Suprapubic skin (tissue), 4 donors: Measurements from ENCODE around the gene RPS19BP1. TPM values are rescaled to one million over a fixed set of nuclear protein-coding genes. Genes with fewer than 3 reads are reported as not detected.

Experiments used
- DNase-seq, 2 donors: peaks; one replicate each; pipeline ENCODE4 v3.0.0-alpha.2; 2019; ENCODE audit warnings: low spot score in 2 of 2
- H3K27ac ChIP-seq: fragments of 200-600 bp; sonication (generic); one replicate; pipeline ENCODE4 v1.5.1; 2019
- H3K27me3 ChIP-seq: fragments of 200-600 bp; sonication (generic); one replicate; pipeline ENCODE4 v1.5.1; 2019
- H3K36me3 ChIP-seq: fragments of 200-600 bp; sonication (generic); one replicate; pipeline ENCODE4 v1.5.1; 2019
- H3K4me1 ChIP-seq: fragments of 200-600 bp; sonication (generic); one replicate; pipeline ENCODE4 v1.5.1; 2019
- H3K4me3 ChIP-seq: fragments of 200-600 bp; sonication (generic); one replicate; pipeline ENCODE4 v1.5.1; 2019; ENCODE audit warnings: mild to moderate bottlenecking
- H3K9me3 ChIP-seq: fragments of 200-600 bp; sonication (generic); one replicate; pipeline ENCODE4 v1.5.1; 2019
- CTCF ChIP-seq, 2 donors: fragments of 200-600 bp in 1 of 2; fragments of 450-650 bp in 1 of 2; sonication (generic) in 1 of 2; IDR thresholded peaks; one replicate each; pipeline ENCODE4 v1.5.1; 2016 to 2019; ENCODE audit warnings: antibody characterized with exemption in 2 of 2, mild to moderate bottlenecking in 1 of 2, moderate library complexity in 1 of 2
- EP300 ChIP-seq: sonication (generic); formaldehyde crosslinking; IDR thresholded peaks from one replicate; pipeline ENCODE4 v1.6.1; 2017; ENCODE audit warnings: antibody characterized with exemption
- POLR2A ChIP-seq, 2 donors: fragments of 450-650 bp; IDR thresholded peaks; one replicate each; pipeline ENCODE4 v1.6.1; 2017; ENCODE audit warnings: antibody characterized with exemption in 2 of 2, mild to moderate bottlenecking in 2 of 2, moderate library complexity in 2 of 2
- POLR2AphosphoS5 ChIP-seq, 3 donors: sonication (generic); formaldehyde crosslinking; IDR thresholded peaks; one replicate each; pipeline ENCODE4 v1.6.1; 2017; ENCODE audit warnings: antibody characterized with exemption in 3 of 3
- WGBS: methylation state at CpG from one replicate; pipeline ENCODE4 v1.1.5; 2018; 5-methylcytosine and 5-hydroxymethylcytosine counted together
- total RNA-seq, 4 donors: library from RNA; depleted of rRNA; stranded (reverse); fragments of >200 nt; gene quantifications; one replicate each; pipeline ENCODE4 v1.1.0, GENCODE V29; 2016

The RPS19BP1 gene
- total RNA-seq, 4 donors from 2014 or later = 61.2 to 89.5 (median 80.6) TPM

- TF ChIP-seq POLR2A (IDR thresholded peaks at IDR 0.05) (no peak), POLR2AphosphoS5 (IDR thresholded peaks at IDR 0.05) (no peak), CTCF (IDR thresholded peaks at IDR 0.05) (no peak)
- DNase-seq = no peak
Measured at GRCh38 chr22:39565414-39565944, 32.9 kb upstream of the RPS19BP1 start.

GRCh38 chr22:39563571-39564428 lies 31.3 kb upstream of the RPS19BP1 start:
- TF ChIP-seq POLR2AphosphoS5 (IDR thresholded peaks at IDR 0.05) (no peak), CTCF (IDR thresholded peaks at IDR 0.05) (no peak), EP300 (no peak), POLR2A (IDR thresholded peaks at IDR 0.05) (no peak)
- DNase-seq = no peak
- H3K4me3 ChIP-seq = no peak overlapping the region
- no peaks in the 10 kb centered on the region for H3K36me3 ChIP-seq
- H3K9me3 ChIP-seq = no peaks in the 10 kb centered on the region
- WGBS = 80% methylated on average over 7 of the region's 7 CpGs
- H3K27me3 ChIP-seq = peaks cover 26% of the 10 kb centered on the region
- no peaks in the 10 kb centered on the region for H3K4me1 ChIP-seq
- no peak overlapping the region for H3K27ac ChIP-seq

More at GRCh38 chr22:39565414-39565944, 32.9 kb upstream of the RPS19BP1 start:
- H3K4me3 ChIP-seq = no peak overlapping the region
- H3K36me3 ChIP-seq = no peaks in the 10 kb centered on the region
- H3K9me3 ChIP-seq = no peaks in the 10 kb centered on the region
- H3K27me3 ChIP-seq = peaks cover 11% of the 10 kb centered on the region
- H3K4me1 ChIP-seq = no peaks in the 10 kb centered on the region
- H3K27ac ChIP-seq = no peak overlapping the region
- 95% methylated on average over 5 of the region's 5 CpGs for WGBS

DNA sequence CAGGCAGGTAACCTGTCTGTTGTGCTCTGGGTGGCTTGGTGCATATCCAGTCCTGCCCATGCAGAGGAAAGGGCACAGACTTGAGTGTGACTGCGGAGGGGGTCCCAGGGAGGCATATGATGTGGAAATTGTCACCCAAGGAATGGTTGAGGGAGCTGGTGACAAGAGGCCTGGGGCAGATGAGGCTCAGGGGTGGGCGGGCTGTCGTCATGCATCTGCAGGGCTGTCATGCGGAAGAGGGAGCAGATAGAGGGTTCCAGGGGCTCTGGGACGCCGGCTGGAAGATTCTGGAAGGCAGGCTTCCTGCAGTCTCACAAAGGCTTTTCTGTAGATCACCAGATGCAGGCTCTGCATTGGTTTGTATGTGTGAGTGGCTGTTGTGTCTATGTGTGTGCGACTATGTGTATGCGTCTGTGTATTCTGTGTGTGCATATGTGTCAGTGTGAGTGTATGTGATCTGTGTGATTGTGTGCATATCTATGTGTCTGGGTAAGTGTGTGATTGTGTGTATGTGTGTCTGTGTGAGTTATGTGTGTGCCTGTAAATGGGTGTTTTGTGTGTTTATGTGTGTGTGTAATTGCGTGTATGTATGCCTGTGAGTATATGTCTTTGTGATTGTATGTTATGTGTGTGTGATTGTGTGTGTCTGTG lies 30.4 kb upstream of the RPS19BP1 start:
- H3K27ac ChIP-seq = no peak overlapping the region
- no peak overlapping the region for H3K4me3 ChIP-seq
- peaks cover 7% of the 10 kb centered on the region for H3K4me1 ChIP-seq
- no peak for DNase-seq
- H3K36me3 ChIP-seq = no peaks in the 10 kb centered on the region
- peaks cover 35% of the 10 kb centered on the region for H3K27me3 ChIP-seq
- TF ChIP-seq POLR2A (IDR thresholded peaks at IDR 0.05) = no peak
- no peak for TF ChIP-seq POLR2AphosphoS5 (IDR thresholded peaks at IDR 0.05)
- no peak for TF ChIP-seq CTCF (IDR thresholded peaks at IDR 0.05)
- no peak for TF ChIP-seq EP300
- no peaks in the 10 kb centered on the region for H3K9me3 ChIP-seq
- 85% methylated on average over 9 of the region's 9 CpGs for WGBS

- DNase-seq = no peak
- H3K4me3 ChIP-seq = no peak overlapping the region
- H3K27ac ChIP-seq = no peak overlapping the region
- H3K36me3 ChIP-seq = no peaks in the 10 kb centered on the region
- peaks cover 52% of the 10 kb centered on the region for H3K27me3 ChIP-seq
- 28% methylated on average over 4 of the region's 6 CpGs for WGBS
- no peaks in the 10 kb centered on the region for H3K9me3 ChIP-seq
- peaks cover 16% of the 10 kb centered on the region for H3K4me1 ChIP-seq
- TF ChIP-seq POLR2AphosphoS5 (IDR thresholded peaks at IDR 0.05) (no peak), POLR2A (IDR thresholded peaks at IDR 0.05) (no peak), EP300 (no peak), CTCF (IDR thresholded peaks at IDR 0.05) (no peak)
Measured at GRCh38 chr22:39560127-39560526, 27.6 kb upstream of the RPS19BP1 start.
